Measurements from ENCODE around the gene ERGIC1. TPM values are rescaled to one million over a fixed set of nuclear protein-coding genes. Genes with fewer than 3 reads are reported as not detected.
A peak's percentile ranks its signal among the peaks of the same experiment; 100 is the strongest.

The ERGIC1 gene
- total and polyA plus RNA-seq, 8 donors = 54.5 to 293 (median 104) TPM

- Histone ChIP-seq H3K4me1 (peaks cover 3 to 49% (median 25%) of the 10 kb centered on the region in 4 donors), H3K27me3 (no peaks in the 10 kb centered on the region), H3K4me3 (no peak overlapping the region), H3K36me3 (peaks cover 10 to 71% (median 62%) of the 10 kb centered on the region in 4 donors), H3K27ac (no peak overlapping the region), H3K9me3 (no peaks in the 10 kb centered on the region)
- WGBS, 5 donors = 45 to 86% (median 65%) methylated on average over 2 of the region's 2 CpGs
- DNase-seq = no peak
- intact Hi-C loops (cut with DNase I; ENCODE audit: low total_unique reads) = no loop called here
- TF ChIP-seq POLR2A (IDR thresholded peaks at IDR 0.05) (no peak), EP300 (IDR thresholded peaks at IDR 0.05) (no peak), CTCF (IDR thresholded peaks at IDR 0.05) (no peak), POLR2AphosphoS5 (IDR thresholded peaks at IDR 0.05) (no peak)
These were observed 160.4 kb downstream of the ERGIC1 start for GRCh38 chr5:172994405-172994804.

GRCh38 chr5:172999372-172999973 lies 165.4 kb downstream of the ERGIC1 start:
- TF ChIP-seq POLR2AphosphoS5 (IDR thresholded peaks at IDR 0.05) (no peak), POLR2A (IDR thresholded peaks at IDR 0.05) (no peak), CTCF (IDR thresholded peaks at IDR 0.05) (no peak), EP300 (IDR thresholded peaks at IDR 0.05) (no peak)
- intact Hi-C loops (cut with DNase I; ENCODE audit: low total_unique reads) = no loop called here
- peak overlapping the region in 3 of 5 donors; percentile 6 to 42 (median 31) for H3K27ac ChIP-seq
- no peaks in the 10 kb centered on the region for H3K9me3 ChIP-seq
- no peak for DNase-seq
- no peaks in the 10 kb centered on the region for H3K27me3 ChIP-seq
- 64 to 76% (median 70%) methylated on average over 3 of the region's 3 CpGs for WGBS, 5 donors
- H3K4me3 ChIP-seq = no peak overlapping the region
- peaks cover 14 to 61% (median 45%) of the 10 kb centered on the region in 4 donors for H3K4me1 ChIP-seq
- H3K36me3 ChIP-seq = peaks cover 14 to 45% (median 38%) of the 10 kb centered on the region in 4 donors

- Histone ChIP-seq H3K36me3 (peaks cover 14 to 40% (median 33%) of the 10 kb centered on the region in 4 donors), H3K27ac (peak overlapping the region in 3 of 5 donors; percentile 6 to 42 (median 22)), H3K9me3 (no peaks in the 10 kb centered on the region), H3K4me1 (peaks cover 14 to 62% (median 47%) of the 10 kb centered on the region in 4 donors), H3K27me3 (no peaks in the 10 kb centered on the region), H3K4me3 (no peak overlapping the region)
- TF ChIP-seq CTCF (IDR thresholded peaks at IDR 0.05) (no peak), POLR2AphosphoS5 (IDR thresholded peaks at IDR 0.05) (no peak)
- WGBS, 5 donors = 20 to 46% (median 29%) methylated on average over 1 of the region's 1 CpG
- intact Hi-C loops (cut with DNase I; ENCODE audit: low total_unique reads) = no loop called here
- DNase-seq = no peak
These were observed 165.9 kb downstream of the ERGIC1 start for GRCh38 chr5:172999974-173000373.

- no peak for DNase-seq
- H3K4me3 ChIP-seq = no peak overlapping the region
- no peak overlapping the region for H3K27ac ChIP-seq
- TF ChIP-seq CTCF (IDR thresholded peaks at IDR 0.05) (no peak), POLR2AphosphoS5 (IDR thresholded peaks at IDR 0.05) (no peak), POLR2A (IDR thresholded peaks at IDR 0.05) (no peak), EP300 (IDR thresholded peaks at IDR 0.05) (no peak)
- WGBS, 5 donors = 64 to 82% (median 78%) methylated on average over 9 of the region's 9 CpGs
- intact Hi-C loops (cut with DNase I; ENCODE audit: low total_unique reads) = no loop called here
- peaks cover 14 to 67% (median 49%) of the 10 kb centered on the region in 4 donors for H3K4me1 ChIP-seq
- no peaks in the 10 kb centered on the region for H3K9me3 ChIP-seq
- H3K36me3 ChIP-seq = peaks cover 8 to 26% (median 19%) of the 10 kb centered on the region in 4 donors
- no peaks in the 10 kb centered on the region for H3K27me3 ChIP-seq
These were observed 167.3 kb downstream of the ERGIC1 start for GRCh38 chr5:173001229-173001841.

Small RNA genes lying within 50 kb of the gene (small RNA-seq; reads per million reads assigned to genes)
- gene AC022217.4 = 0 reads per million in 4 donors

Other genes with a start within 250 kb of the ERGIC1 start
- 10 to 100 TPM in 4 of 5 donors, 1 to 10 TPM in 1; 9.1 to 60.3 (median 17.4) TPM for gene NEURL1B, start 193.0 kb upstream of the ERGIC1 start, total RNA-seq
- 1 to 10 TPM; 2.7 to 7.3 (median 4.2) TPM for gene NEURL1B, start 193.0 kb upstream of the ERGIC1 start, polyA plus RNA-seq
- 100 to 1,000 TPM; 167 to 690 (median 553) TPM for gene DUSP1, start 63.1 kb upstream of the ERGIC1 start, total RNA-seq
- gene DUSP1, start 63.1 kb upstream of the ERGIC1 start, polyA plus RNA-seq = 100 to 1,000 TPM in 1 of 3 donors, 10 to 100 TPM in 2; 76.4 to 136 (median 81.9) TPM
- 10 to 100 TPM in 4 of 5 donors, 1 to 10 TPM in 1; 7.0 to 51.6 (median 21.9) TPM for gene RPL26L1, start 125.2 kb downstream of the ERGIC1 start, total RNA-seq
- gene RPL26L1, start 125.2 kb downstream of the ERGIC1 start, polyA plus RNA-seq = 10 to 100 TPM; 39.9 to 62.1 (median 60.8) TPM
- 100 to 1,000 TPM in 4 of 5 donors, 10 to 100 TPM in 1; 18.0 to 134 (median 127) TPM for gene ATP6V0E1, start 149.5 kb downstream of the ERGIC1 start, total RNA-seq
- 100 to 1,000 TPM; 158 to 328 (median 246) TPM for gene ATP6V0E1, start 149.5 kb downstream of the ERGIC1 start, polyA plus RNA-seq
- 10 to 100 TPM in 4 of 5 donors, 1 to 10 TPM in 1; 9.4 to 42.3 (median 33.0) TPM for gene CREBRF, start 222.1 kb downstream of the ERGIC1 start, total RNA-seq
- gene CREBRF, start 222.1 kb downstream of the ERGIC1 start, polyA plus RNA-seq = 1 to 10 TPM; 3.2 to 4.1 (median 4.0) TPM

Measured in stomach (tissue), 9 donors.